GM21619 (cell line): ENCODE data around the gene FURIN.
"Not testable (repeated sequence)": the region's sequence is repeated elsewhere in the genome, so short reads cannot be mapped to it uniquely, and the experiment has no call there.

ENCODE experiments used
- ATAC-seq: cut with Tn5 transposase; IDR thresholded peaks from one replicate; pipeline ENCODE4 v1.9.1; 2021; ENCODE audit not compliant: unreplicated experiment

FURIN gene

DNA sequence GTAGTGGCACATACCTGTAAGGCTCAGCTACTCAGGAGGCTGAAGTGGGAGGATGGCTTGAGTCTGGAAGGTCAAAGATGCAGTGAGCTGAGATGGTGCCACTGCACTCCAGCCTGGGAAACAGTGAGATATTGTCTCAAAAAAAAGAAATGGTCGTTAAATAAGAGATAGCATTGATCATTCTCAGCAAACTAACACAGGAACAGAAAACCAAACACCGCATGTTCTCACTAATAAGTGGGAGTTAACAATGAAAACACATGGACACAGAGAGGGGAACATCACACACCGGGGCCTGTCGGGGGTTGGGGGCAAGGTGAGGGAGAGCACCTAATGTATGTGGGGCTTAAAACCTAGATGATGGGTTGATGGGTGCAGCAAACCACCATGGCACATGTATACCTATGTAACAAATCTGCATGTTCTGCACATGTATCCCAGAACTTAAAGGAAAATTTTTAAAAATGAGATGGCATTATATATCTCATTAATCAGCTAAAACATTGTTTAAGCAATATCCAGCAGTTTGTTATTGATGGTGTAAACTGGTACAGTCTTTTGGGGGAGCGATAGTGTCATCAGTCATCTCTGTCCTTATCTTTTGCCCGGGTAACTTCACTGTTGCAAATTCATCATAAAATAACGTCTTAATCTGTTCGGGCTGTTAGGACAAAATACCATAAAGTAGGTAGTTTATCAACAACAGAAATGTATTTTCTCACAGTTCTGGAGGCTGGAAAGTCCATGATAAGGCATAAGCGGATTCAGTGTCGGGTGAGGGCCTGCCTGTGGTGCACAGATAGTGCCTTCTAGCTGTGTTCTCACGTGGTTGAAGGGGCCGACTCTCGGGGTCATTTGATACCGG, 33.0 kb downstream of the FURIN start:
- no peak for ATAC-seq

- peak; percentile 64 for ATAC-seq
These were observed 33.9 kb downstream of the FURIN start for GRCh38 chr15:90902040-90902839.

DNA sequence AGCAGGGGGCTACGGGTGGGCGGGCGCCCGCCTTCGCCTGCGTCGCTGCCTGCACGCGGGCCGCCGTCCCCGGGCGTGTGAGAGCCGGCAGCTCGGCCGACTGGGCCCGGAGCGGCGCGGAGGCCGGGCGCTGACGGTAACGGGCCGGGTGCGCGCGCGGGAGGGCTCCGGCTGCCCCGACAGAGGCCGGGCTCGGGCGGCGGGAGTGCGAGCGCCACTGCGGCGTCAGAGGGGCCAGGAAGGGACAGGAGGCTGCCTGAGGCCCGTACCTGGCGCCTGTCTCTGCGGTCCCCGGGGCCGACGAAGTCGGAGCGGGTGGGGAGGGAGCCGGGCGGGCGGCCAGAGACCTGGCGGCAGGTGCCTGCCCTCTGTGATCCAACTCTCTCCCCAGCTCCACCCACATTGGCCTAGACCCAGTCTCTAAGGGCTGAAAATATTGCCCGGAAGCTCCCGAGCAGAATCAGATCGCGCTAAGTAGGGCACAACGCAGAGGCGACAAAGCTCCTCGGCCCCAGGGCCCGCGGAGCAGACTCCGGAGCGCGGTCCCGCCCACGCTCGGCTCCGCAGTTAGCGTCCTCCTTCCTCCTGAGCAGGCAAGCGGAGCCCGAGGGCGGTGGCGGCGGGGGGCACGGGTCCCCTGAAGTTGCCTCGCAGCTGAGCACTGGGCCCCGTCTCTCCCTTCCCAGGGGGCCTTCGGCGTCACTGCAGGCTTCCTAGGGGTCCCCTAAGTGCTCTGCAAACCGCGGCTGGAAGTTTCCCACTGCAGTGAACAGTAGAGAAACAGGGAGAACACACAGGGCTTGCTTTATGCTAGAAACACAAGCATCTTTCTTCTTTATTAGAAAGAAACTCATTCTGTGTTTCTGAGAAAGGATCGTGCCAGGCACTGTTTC, 34.7 kb downstream of the FURIN start, which contains the start of gene MAN2A2:
TSS of gene MAN2A2 (plus strand) at position 463 of the 893 bp plus-strand sequence. CDS start 906 bp downstream, outside the sequence.
- peak; percentile 51 for ATAC-seq

DNA sequence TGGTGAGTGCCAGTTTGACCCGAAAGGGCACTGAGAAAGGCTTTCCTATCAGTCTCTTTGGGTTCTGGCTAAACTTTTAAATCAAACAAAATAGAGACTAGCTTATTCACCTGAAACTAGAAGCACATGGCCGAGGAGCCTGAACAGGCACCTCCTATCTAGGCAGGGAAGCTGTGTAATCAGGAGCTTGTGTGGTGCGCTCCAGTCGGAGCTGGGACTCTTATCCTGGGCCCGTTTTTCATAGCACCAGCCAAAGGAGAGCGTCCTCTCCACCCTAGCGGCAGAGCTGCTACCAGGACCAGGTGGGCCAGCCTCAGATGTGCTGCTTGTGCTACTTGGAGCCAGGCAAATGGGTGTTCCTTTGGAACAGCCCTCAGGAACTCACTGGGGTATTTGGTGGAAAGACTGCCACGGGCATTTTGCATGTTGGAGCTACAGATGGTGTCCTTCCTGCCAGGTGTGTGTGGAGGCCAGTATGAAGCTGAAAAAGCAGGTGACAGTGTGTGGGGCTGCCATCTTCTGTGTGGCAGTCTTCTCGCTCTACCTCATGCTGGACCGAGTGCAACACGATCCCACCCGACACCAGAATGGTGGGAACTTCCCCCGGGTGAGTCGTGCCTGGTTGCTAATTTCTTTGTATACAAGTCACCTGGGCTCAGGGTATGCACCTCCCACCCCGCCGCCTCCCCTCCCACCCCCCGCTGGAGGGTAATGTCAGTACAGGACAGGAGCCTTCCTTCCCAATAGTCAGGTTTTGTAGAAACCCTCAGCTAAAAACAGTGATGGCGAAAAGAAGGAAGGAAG, 35.5 kb downstream of the FURIN start:
- ATAC-seq = no peak

DNA sequence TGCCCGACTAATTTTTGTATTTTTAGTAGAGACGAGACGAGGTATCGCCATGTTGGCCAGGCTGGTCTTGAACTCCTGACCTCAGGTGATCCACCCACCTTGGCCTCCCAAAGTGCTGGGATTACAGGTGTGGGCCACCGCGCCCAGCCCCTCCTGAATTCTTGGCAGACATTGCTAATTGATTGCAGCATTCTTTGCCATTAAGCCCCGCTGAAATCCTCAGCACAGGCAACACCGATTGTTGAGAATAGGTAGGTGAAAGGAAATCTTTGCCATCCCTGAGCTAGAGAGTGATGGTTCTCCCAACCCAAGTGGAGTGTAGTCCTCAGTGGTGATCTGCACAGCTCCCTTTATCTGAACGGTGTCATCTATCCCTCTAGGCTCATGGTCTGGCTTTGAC, 36.4 kb downstream of the FURIN start:
- no peak for ATAC-seq

DNA sequence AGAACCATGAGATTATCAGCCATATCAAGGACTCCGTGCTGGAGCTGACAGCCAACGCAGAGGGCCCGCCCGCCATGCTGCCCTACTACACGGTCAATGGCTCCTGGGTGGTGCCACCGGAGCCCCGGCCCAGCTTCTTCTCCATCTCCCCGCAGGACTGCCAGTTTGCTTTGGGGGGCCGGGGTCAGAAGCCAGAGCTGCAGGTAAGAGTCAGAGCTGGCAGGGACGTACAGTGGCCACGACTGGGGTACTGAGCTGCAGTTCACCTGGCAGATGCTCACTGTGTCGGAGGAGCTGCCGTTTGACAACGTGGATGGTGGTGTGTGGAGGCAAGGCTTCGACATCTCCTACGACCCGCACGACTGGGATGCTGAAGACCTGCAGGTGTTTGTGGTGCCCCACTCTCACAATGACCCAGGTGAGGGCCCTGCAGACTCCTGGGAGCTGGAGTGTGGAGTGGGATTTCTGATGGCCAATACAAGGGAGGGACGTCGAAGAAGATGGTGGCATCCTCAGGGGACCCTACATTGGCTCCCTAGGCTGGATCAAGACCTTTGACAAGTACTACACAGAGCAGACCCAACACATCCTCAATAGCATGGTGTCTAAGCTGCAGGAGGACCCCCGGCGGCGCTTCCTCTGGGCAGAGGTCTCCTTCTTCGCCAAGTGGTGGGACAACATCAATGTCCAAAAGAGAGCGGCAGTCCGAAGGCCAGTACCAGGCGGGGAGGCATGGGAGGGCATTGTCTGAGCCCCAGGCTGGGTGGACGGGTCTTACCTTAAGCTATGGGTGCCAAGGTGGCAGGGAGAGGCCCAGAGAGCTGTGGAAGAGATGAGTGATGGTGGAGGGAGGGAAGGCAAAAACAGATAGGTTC, 37.2 kb downstream of the FURIN start:
- ATAC-seq = no peak

DNA sequence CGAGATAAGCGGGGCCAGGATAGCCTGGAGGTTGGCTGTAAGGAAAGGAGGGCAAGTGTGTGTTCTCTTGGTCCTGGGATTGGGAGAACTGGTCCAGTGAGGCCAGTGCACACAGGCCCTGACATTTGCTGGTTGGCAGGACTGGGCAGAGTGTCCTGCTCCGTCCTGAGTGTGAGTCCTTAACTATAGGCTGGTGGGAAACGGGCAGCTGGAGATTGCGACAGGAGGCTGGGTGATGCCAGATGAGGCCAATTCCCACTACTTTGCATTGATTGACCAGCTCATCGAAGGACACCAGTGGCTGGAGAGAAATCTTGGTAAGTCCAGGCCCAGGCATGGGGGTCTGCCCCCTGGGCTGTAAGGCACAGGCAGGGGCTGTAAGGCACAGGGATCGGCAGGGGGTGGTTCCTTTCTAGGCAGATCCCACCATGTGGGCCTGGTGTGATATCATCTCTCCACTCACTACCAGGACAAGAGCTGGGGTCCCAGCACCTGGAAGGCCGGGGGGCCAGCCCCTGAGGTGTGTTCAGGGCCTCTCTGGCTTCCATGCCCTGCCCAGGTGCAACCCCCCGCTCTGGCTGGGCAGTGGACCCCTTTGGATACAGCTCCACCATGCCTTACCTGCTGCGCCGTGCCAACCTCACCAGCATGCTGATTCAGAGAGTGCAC, 37.9 kb downstream of the FURIN start:
- no peak for ATAC-seq

GRCh38 chr15:90907051-90907660, 38.8 kb downstream of the FURIN start:
- no peak for ATAC-seq

DNA sequence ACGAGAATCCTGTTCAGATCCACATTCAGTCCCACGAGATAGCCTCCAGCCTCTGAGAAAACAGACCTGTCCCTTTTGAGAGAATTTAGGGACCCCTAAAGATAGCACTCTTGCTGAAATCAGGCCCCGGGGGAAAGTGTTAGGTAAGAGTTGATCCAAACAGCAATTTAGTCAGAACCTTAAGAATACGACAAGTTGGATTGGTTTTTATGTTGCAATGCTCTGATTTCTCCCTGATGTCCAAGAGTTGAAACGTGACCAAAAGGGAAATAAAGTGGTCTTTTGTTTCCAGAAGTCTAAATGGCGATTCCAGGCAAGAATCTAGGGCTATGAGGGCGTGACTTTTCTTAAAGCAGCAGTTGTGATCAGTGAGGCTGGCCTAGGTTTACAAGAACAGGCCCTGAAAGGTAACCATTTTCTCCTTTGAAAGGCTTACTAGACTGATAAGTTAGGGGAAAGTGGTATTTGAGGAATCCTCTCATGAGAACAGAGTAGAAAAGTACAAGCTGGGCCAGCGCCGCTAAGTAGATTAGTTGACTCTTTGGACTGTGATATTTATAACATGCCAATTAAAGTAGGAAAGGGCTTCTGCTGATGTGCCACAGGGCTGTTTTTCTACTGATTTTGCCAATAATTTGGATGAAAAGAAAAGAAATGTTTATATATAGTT, 39.6 kb downstream of the FURIN start:
- no peak for ATAC-seq

DNA sequence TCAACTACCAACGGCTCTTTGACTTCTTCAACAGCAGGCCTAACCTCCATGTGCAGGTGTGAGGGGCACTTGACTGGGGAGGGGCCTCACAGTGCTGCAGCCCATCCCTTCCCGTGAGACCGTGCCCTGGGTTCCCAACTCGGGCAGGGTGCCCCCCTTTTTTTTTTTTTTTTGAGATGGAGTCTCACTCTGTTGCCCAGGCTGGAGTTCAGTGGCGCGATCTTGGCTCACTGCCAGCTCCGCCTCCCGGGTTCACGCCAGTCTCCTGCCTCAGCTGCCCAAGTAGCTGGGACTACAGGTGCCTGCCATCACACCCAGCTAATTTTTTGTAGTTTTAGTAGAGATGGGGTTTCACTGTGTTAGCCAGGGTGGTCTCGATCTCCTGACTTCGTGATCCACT, 41.1 kb downstream of the FURIN start:
- ATAC-seq = not testable (repeated sequence)

GRCh38 chr15:90909976-90910375, 41.6 kb downstream of the FURIN start:
- no peak for ATAC-seq

DNA sequence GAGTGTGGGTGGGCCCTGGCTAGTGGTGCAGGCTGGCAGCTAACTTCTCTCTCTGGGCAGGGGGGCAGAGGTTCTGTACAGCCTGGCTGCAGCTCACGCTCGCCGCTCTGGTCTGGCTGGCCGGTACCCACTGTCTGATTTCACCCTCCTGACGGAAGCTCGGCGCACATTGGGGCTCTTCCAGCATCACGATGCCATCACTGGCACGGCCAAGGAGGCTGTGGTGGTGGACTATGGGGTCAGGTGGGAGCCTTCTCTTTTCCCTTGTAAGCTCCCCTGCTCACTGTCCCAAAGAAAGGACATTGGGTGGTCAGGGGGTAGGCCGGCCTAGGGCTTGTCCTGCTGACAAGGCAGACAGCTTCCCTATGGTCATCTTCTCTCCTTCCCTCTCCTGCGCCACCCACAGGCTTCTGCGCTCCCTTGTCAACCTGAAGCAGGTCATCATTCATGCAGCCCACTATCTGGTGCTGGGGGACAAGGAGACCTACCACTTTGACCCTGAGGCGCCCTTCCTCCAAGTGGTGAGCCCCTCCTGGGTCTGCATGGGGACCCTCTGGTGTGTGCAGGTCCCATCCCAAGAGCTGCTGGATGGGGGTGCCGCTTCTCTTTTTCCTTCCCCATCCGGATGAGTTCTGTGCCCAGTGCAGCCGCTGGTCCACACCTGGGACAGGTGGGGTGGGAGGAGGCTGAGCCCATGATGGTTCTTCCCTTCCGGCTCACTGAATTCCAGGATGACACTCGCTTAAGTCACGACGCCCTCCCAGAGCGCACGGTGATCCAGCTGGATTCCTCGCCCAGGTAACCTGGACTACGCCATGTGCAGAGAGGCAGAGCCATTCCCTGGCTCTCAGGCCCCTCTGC, 42.3 kb downstream of the FURIN start:
- ATAC-seq = no peak

DNA sequence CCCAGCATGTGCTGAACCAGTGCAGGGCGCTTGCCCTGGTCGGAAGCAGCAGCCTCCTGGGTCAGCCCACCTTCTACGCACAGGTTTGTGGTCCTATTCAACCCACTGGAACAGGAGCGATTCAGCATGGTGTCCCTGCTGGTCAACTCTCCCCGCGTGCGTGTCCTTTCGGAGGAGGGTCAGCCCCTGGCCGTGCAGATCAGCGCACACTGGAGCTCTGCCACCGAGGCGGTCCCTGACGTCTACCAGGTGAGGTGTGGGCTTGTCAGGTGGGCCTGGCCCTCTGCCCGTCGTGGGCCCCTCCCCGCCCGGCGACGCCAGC, 42.9 kb downstream of the FURIN start:
- no peak for ATAC-seq

- ATAC-seq = no peak
These were observed 43.8 kb downstream of the FURIN start for GRCh38 chr15:90911906-90912769.

- no peak for ATAC-seq
These were observed 44.3 kb downstream of the FURIN start for GRCh38 chr15:90912770-90913075.

DNA sequence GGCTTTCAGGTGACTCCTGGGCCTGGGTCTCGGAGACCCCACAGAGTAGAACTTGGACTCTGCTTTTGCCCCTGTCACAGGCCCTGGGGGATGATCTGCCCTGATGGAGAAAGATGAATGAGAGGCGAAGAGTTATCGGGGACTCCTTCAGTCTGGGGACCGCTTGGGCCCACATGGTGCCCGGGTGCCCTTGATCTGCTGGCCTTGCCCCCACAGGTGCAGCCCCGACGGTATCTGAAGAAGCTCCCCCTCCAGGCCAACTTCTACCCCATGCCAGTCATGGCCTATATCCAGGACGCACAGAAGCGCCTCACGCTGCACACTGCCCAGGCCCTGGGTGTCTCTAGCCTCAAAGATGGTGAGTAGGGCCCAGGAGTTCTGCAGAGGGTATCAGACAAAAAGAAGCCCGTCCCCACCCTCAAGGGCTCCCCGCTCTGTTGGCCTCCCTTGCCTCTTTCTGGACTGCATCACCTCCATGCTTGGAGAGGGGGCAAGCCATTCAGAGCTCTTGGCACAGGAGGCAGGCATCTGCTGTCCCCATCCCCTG, 45.1 kb downstream of the FURIN start:
- no peak for ATAC-seq
